ENCODE results near the gene USF3. TPM values are rescaled to one million over a fixed set of nuclear protein-coding genes. Genes with fewer than 3 reads are reported as not detected.

USF3 gene
- total and polyA plus RNA-seq, 2 of the 8 experiments (the other 6 are each of a cell fraction or from before 2014, with no cell fraction given): 9.6 to 18.5 TPM

DNA sequence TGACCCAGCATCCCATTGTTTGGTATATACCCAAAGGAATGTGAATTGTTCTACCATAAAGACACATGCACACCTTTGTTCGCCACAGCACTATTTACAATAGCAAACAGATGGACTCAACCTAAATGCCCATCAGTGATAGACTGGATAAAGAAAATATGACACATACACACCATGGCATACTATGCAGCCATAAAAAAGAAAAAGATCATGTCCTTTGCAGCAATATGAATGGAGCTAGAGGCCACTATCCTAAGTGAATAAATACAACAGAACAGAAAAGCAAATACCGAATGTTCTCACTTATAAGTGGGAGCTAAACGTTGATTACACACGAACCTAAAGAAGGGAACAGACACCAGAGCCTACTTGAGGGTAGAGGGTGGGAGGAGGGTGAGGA lies 11.4 kb upstream of the USF3 start:
- no peak overlapping the region for H3K14ac ChIP-seq (ENCODE audit: insufficient read length)
- H3K27me3 ChIP-seq (replicated peaks in 1 of 4; ENCODE audit: control insufficient read depth in 3 of 4, extremely low read depth in 1 of 4, insufficient read depth in 3 of 4, low read length in 3 of 4): peaks cover 0 to 1% (median 0%) of the 10 kb centered on the region in 4 experiments; a peak in 1 of 7 replicates
- H2BK15ac ChIP-seq (ENCODE audit: low read length): no peak overlapping the region
- no peaks in the 10 kb centered on the region for H3K9me3 ChIP-seq (ENCODE audit: insufficient read depth in 2 of 2, low read depth in 1 of 2, low read length in 1 of 2)
- TF ChIP-seq RAD21 (IDR thresholded peaks at IDR 0.05 in 1 of 2, conservative IDR thresholded peaks at IDR 0.05 in 1 of 2; ENCODE audit: low read depth in 2 of 2, low read length in 2 of 2) (no peak), CREB1 (IDR thresholded peaks at IDR 0.05) (no peak), CBX8 (IDR thresholded peaks at IDR 0.05; ENCODE audit: borderline replicate concordance, low read depth, low read length) (no peak), KDM5A (IDR thresholded peaks at IDR 0.05; ENCODE audit: low read length) (no peak), BRCA1 (IDR thresholded peaks at IDR 0.05; ENCODE audit: low read depth, low read length) (no peak), SP4 (IDR thresholded peaks at IDR 0.05; ENCODE audit: low read length) (no peak), JUND (IDR thresholded peaks at IDR 0.05; ENCODE audit: low read length) (no peak), HDAC6 (IDR thresholded peaks at IDR 0.05; ENCODE audit: low read depth, low read length) (no peak), TAF7 (optimal IDR thresholded peaks at IDR 0.05; ENCODE audit: borderline replicate concordance, low read depth, low read length) (no peak), TEAD4 (IDR thresholded peaks at IDR 0.05; ENCODE audit: low read depth, low read length) (no peak), SRF (IDR thresholded peaks at IDR 0.05; ENCODE audit: low read depth, low read length) (no peak), RBBP5 (IDR thresholded peaks at IDR 0.05; ENCODE audit: borderline replicate concordance, low read depth, low read length) (no peak)
- TF ChIP-seq, protein P1, sequence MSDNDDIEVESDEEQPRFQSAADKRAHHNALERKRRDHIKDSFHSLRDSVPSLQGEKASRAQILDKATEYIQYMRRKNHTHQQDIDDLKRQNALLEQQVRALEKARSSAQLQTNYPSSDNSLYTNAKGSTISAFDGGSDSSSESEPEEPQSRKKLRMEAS (IDR thresholded peaks at IDR 0.05): no peak
- TF ChIP-seq, protein P2, sequence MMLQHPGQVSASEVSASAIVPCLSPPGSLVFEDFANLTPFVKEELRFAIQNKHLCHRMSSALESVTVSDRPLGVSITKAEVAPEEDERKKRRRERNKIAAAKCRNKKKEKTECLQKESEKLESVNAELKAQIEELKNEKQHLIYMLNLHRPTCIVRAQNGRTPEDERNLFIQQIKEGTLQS (IDR thresholded peaks at IDR 0.05; ENCODE audit: insufficient read depth, low read depth, low read length): no peak
- no peak overlapping the region for H4K8ac ChIP-seq (ENCODE audit: extremely low read depth, insufficient read depth, low read length)
- no peak overlapping the region for H2AK5ac ChIP-seq (ENCODE audit: low read depth, low read length)
- no peak overlapping the region for H4K5ac ChIP-seq (ENCODE audit: insufficient read length, low read depth, low read length)
- no peak overlapping the region for H2BK5ac ChIP-seq (ENCODE audit: low read depth, low read length)
- FAIRE-seq: no peak
- H4K91ac ChIP-seq (replicated peaks; ENCODE audit: insufficient read length, low read length): no peak overlapping the region
- no peaks in the 10 kb centered on the region for H3K36me3 ChIP-seq (ENCODE audit: control insufficient read depth in 2 of 4, insufficient read depth in 4 of 4, low read length in 3 of 4)
- no peak overlapping the region for H2AFZ ChIP-seq (ENCODE audit: low read length)
- H2BK120ac ChIP-seq (replicated peaks; ENCODE audit: low read depth, low read length): no peak overlapping the region
- H3K4ac ChIP-seq (replicated peaks; ENCODE audit: insufficient read length, low read depth, low read length): no peak overlapping the region
- no peak for DNase-seq (ENCODE audit: low read depth in 1 of 2, low spot score in 2 of 2)
- no peaks in the 10 kb centered on the region for H4K20me1 ChIP-seq (replicated peaks in 1 of 2; ENCODE audit: control insufficient read depth in 1 of 2, insufficient read depth in 2 of 2, low read length in 2 of 2)
- H3K4me2 ChIP-seq (ENCODE audit: insufficient read depth in 1 of 2, low read depth in 2 of 2, low read length in 2 of 2): no peak overlapping the region
- H3K56ac ChIP-seq (replicated peaks; ENCODE audit: insufficient read length, low read depth, low read length): no peak overlapping the region
- H3K23me2 ChIP-seq (ENCODE audit: low read depth, low read length): no peaks in the 10 kb centered on the region
- H3K27ac ChIP-seq (ENCODE audit: low read depth, low read length): no peak overlapping the region
- ChIA-PET POLR2A (ENCODE audit: partially characterized antibody) (no interaction called here), CTCF (ENCODE audit: partially characterized antibody) (interaction anchor here (1.6 to 3.1 kb wide), 2 partner anchors 9 to 28 kb away, joined by 3 to 10 read pairs; no protein-coding TSS in a partner anchor)
- H3K23ac ChIP-seq (ENCODE audit: insufficient read length): no peak overlapping the region
- H3K9ac ChIP-seq (replicated peaks in 1 of 4; ENCODE audit: extremely low read depth in 1 of 4, low read depth in 3 of 4, low read length in 3 of 4): no peak overlapping the region
- no peaks in the 10 kb centered on the region for H3K79me1 ChIP-seq (ENCODE audit: low read depth, low read length)
- H3K4me3 ChIP-seq (ENCODE audit: extremely low read depth in 1 of 4, insufficient read depth in 2 of 4, low read depth in 3 of 4, low read length in 4 of 4): no peak overlapping the region
- H3K4me1 ChIP-seq (replicated peaks in 1 of 4; ENCODE audit: control insufficient read depth in 3 of 4, insufficient read depth in 4 of 4, low read length in 3 of 4): no peaks in the 10 kb centered on the region
- no peak overlapping the region for H3K18ac ChIP-seq (ENCODE audit: extremely low read depth, low read length)
- no peaks in the 10 kb centered on the region for H3K79me2 ChIP-seq (ENCODE audit: control insufficient read depth in 1 of 2, insufficient read depth in 2 of 2, low read length in 2 of 2)
- 89% methylated on average over 4 of the region's 4 CpGs; no CpG with 5 or more reads in 1 of the 2 experiments for WGBS, 2 experiments (ENCODE audit: extremely low coverage in 1 of 2, insufficient coverage in 1 of 2, insufficient read length in 1 of 2, insufficient replicate concordance in 2 of 2, low coverage in 1 of 2, low lambda C conversion rate in 2 of 2, missing lambda C conversion rate in 1 of 2)
- no peak overlapping the region for H2BK20ac ChIP-seq (ENCODE audit: low read length)
- H2BK12ac ChIP-seq (ENCODE audit: low read depth, low read length): no peak overlapping the region

All from H1 (cell line).